Activated naive CD4-positive, alpha-beta T cell (primary cell): ENCODE results near the gene CFAP141.
A peak's percentile ranks its signal among the peaks of the same experiment; 100 is the strongest.
"Not testable (repeated sequence)": the region's sequence is repeated elsewhere in the genome, so short reads cannot be mapped to it uniquely, and the experiment has no call there.

Experiments
- DNase-seq, 4 experiments: peaks; one replicate each; lab custom pipeline; 2025; lab: John Stamatoyannopoulos, UW

The CFAP141 gene

GRCh38 chr1:154208677-154209388, 2.7 kb upstream of the CFAP141 start:
- DNase-seq, result no peak

- DNase-seq, result no peak
These were observed 1.1 kb upstream of the CFAP141 start for GRCh38 chr1:154207262-154207661.

GRCh38 chr1:154205778-154206177, 355 bp downstream of the CFAP141 start:
- not testable (repeated sequence) for DNase-seq

- no peak for DNase-seq
These were observed 6.6 kb downstream of the CFAP141 start for GRCh38 chr1:154199563-154199879.

- peak in 1 of 4 experiments; percentile 5 for DNase-seq
These were observed 7.2 kb downstream of the CFAP141 start for GRCh38 chr1:154198756-154199562.

GRCh38 chr1:154193821-154194220, 12.3 kb downstream of the CFAP141 start:
- DNase-seq, result no peak

- DNase-seq, result no peak
These were observed 13.7 kb downstream of the CFAP141 start for GRCh38 chr1:154192476-154192875.

GRCh38 chr1:154191990-154192461, 14.1 kb downstream of the CFAP141 start, which contains the start of gene TPM3:
TSS of gene TPM3 (minus strand) at chr1:154192100. CDS start at chr1:154192018, 82 bp downstream.
- no peak for DNase-seq

- DNase-seq, result no peak
These were observed 15.6 kb downstream of the CFAP141 start for GRCh38 chr1:154190550-154190949.

- no peak for DNase-seq
These were observed 19.2 kb downstream of the CFAP141 start for GRCh38 chr1:154186852-154187501.

- DNase-seq, result peak in 3 of 4 experiments; percentile 11 to 52 (median 15)
These were observed 20.0 kb downstream of the CFAP141 start for GRCh38 chr1:154186177-154186576.

- peak; percentile 77 to 89 (median 84) for DNase-seq
These were observed 22.9 kb downstream of the CFAP141 start for GRCh38 chr1:154183046-154183915.

GRCh38 chr1:154182344-154183045, 23.6 kb downstream of the CFAP141 start:
- peak in 3 of 4 experiments; percentile 4 to 42 (median 32) for DNase-seq

- DNase-seq, result peak in 1 of 4 experiments; percentile 13
These were observed 24.2 kb downstream of the CFAP141 start for GRCh38 chr1:154181944-154182343.

- DNase-seq, result no peak
These were observed 26.0 kb downstream of the CFAP141 start for GRCh38 chr1:154179946-154180687.

GRCh38 chr1:154178911-154179811, 27.0 kb downstream of the CFAP141 start:
- DNase-seq, result no peak

- no peak for DNase-seq
These were observed 28.1 kb downstream of the CFAP141 start for GRCh38 chr1:154178013-154178412.

GRCh38 chr1:154176337-154176736, 29.8 kb downstream of the CFAP141 start:
- DNase-seq, result no peak

GRCh38 chr1:154174654-154175053, 31.5 kb downstream of the CFAP141 start:
- DNase-seq, result no peak
